ENCODE data around the gene GABBR2.
"Not testable (repeated sequence)": the region's sequence is repeated elsewhere in the genome, so short reads cannot be mapped to it uniquely, and the experiment has no call there.

Gene GABBR2

DNA sequence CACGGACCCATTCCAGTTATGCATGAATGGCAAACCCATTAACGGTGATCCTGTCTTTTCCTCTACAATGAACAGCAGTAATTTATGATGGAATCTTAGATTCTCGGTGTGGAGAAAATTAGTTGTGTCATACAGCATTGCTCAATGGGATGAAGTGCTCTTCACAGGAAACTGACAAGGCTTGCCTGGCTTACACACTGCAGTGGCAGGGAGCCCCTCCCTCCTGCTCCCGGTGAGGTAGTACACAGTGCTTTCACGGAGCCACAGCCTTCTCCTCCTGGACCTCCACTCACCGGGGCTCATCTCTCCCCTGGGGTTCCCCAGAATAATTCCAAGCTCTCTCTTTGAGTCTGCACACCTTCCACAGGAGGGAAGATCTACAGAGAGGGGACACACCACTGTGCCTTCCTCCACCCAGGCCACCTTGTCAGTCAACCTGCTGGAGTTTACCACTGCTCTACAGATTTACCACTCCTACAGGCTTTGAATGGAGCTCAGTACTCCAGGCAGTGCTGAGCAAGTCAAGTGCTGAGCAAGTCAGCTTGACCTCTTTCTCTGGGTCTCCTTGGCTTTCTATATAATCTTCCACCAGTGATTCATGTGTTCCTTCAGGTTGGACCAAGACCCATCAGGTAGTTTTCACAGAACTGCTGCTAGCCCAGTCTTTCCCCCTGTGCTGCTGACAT lies 394.2 kb downstream of the GABBR2 start:
- no peak for DNase-seq

DNA sequence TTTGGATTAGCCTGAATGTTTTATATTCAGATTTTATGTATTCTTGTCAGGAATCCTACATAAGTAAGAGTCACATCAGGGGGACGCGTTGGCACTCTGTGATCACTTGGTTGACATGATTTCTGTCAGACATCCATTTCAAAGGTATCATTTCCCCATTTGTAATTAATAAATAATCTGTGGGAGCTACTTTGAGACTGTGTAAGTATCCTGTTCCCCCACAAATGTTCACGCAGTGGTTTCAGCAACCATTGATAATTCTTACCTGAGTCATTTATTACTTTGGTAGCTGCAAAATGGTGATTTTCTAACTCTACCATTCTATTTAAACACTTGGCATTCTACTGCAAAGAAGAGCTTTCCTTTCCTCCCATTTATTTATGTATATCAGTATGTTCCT lies 396.4 kb downstream of the GABBR2 start:
- no peak for DNase-seq

DNA sequence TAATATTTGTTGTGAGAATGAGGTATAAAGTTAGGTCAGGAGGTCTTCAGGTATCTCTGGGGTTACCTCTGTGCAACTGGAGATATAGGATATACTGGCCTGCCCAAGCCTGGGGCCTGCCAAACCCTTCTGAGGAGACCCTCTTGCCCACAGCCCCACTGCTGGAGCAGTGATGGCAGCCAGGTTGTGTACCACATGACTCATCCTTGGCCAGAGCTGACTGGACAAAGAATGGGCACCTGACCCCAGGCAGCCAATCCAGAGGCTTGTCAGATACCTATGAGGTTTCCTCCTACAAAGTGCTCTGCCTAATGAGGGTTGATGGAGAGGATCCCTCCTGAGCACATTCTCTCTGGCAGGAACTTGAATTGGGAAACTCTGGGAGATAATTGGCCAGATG lies 397.2 kb downstream of the GABBR2 start:
- no peak for DNase-seq

DNA sequence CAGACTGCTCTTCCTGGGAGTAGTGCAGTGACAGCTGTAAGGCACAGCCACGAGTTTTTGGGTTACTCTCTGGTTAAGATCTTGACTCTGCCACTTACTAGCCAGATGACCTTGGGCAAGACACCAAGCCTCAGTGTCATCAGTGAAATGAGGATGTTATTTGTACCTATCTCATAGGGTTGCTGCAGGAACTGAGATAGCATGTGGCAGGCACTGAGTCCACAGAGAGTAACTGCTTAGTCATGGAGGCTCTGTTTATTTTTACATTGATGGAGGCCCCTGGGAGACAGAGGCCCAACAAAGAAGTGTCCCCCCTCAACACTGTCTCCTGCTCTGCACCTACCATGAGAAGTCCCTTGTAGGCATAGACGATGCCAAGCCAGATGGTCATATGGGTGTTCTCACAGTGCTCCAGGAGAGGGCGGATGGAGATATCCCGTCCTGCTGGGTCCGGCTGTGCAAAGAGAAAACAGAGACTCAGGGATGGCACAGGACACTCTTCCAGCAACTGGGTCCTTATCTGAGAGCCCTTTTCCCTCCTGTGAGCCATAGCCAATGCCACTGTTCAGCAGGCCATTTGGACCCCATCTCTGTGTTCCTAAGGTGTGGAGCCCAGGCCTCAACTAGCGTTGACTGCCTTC lies 397.9 kb downstream of the GABBR2 start:
- no peak for DNase-seq

DNA sequence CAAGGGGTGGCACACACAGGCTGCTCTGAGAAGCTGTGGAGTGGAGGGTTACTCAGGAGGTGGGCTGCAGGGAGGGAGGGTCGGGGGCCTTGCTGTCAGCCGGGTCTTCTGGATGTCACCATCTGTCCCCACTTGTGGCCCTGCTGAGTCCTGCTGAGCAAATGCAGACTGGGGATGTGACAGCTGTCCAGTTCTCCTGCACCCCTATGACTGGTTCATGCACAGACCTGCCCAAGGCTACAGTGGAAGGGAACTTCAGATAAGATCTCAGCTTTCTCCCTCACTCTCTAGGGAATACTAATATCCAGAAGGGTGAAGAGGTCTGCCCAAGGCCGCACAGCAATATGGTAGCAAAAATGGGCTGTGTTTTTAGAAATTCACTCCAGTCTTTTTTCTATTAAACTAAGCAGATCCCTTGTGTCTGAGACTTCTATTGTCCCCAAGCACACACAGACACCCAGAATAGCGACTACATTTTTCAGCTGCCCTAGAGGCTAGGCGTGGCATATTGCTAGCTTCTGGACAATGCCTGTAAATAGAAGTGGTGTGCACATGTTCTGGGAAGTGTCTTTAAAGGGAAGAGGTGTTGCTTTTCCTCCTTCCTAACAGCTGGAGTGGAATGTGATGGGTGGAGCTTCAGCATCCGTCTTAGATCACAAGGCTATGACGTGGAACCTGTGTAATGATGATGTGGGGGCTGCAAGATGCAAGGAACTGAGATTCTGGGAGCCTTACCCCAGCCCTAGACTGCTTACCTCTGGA lies 402.2 kb downstream of the GABBR2 start:
- no peak for DNase-seq

DNA sequence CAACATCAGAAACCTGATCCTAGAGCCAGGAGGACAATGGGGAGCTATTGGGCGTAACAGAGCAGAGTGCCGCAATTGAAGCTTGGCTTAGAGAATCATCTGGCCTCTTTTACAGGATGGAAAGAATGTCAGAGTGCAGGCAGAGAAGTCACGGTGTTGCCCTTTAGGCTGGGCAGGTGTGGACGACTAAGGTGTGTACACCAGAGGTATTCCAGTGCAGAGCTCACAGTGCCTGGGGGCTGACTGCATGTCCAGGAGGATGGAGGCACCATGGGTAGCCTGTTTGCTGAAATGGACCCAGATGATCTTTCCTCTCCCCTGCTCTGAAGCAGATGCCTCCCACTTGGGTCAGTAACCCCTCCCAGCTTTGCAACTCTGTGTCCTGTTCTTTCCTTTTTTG lies 404.4 kb downstream of the GABBR2 start:
- DNase-seq = no peak

DNA sequence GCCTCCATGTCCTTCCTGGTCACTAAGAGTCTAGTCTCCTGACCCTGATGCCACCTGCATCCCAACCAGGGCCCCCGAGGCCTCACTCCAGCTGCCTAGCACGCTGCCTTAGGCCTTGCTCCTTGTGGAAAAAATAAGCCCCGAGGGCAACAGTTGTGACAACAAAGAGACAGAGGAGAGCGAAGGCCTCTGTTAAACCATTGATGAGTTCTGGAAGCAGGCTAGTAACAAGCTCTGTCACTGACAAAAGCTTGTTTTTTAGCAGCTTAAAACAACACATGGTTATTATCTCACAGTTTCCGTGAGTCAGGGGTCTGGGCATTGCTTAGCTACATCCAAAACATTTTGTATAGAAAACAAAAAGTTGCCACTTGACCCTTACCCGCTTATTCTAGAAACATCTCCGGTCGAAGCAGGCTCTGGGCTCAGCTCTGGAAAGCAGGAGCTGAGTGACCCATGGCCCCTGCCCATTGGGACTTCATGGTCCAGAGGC lies 405.1 kb downstream of the GABBR2 start:
- no peak for DNase-seq

DNA sequence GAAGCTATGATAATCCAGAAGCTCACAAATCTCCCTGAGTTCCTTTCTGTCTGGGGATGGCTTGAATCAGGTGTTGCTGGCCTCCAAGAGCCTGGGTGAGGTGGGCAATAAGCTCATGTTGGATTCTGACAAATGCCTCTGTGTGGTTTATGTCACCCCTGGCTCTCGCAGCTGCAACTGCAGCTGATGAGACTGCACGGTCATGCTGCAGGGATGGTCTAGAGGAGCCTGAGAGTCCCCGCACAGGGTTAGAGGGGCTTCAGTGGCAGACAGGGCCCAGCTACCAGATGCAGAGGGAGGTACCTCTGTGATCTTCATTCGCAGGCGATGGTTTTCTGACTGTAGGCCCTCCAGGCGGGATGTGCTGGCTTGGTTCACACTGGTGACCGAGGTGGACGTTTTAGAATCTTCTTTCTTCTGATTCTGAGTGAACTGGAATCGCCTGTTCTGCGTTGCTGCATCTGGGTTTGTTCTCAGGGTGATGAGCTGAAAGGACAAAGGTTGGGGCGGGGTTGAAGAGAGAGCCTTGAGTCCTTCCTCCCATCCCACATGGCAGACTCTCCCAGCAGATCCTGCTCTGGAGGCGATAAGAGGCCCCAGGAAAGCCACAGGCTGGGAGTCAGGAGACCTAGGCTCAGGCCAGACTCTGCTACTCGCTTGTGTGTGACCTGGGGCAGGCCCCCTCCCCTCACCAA lies 405.6 kb downstream of the GABBR2 start:
- no peak for DNase-seq

DNA sequence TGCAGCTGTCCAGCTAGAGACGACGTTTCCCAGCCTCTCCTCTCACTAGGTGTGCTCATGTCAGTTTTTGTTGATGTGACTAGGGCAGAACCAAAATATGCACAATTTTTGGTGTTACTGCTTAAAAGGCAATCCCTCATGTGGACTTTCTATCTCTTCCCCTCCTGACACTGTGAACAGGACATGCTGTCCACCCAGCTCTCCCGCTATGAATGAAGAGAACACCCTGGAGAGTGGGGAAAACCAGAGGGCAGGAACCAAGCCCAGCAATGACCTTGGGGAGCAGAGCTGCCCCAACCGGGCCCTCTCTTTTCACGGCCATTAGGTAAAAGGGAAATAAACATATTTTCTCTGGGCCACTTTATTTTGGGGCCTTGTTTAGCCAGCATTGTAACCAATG lies 406.6 kb downstream of the GABBR2 start:
- no peak for DNase-seq

DNA sequence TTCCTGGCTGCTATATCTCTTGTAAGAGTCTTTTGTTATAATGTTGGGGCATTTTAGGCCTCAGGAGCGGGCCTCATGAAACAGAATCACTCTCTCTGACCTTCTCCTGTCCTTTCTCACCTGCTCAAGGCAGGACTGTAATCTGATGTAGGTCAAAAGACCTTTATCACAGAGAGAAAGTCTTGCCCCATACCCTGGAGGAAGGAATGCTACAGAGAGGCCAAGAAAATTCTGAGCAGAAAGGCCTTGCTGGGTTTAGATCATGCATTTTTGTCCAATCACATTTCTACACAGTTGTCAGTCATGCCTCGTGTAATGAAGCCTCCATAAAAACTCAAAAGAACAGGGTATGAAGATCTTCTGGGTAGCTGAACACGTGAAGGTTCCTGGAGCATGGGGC lies 408.1 kb downstream of the GABBR2 start:
- no peak for DNase-seq

DNA sequence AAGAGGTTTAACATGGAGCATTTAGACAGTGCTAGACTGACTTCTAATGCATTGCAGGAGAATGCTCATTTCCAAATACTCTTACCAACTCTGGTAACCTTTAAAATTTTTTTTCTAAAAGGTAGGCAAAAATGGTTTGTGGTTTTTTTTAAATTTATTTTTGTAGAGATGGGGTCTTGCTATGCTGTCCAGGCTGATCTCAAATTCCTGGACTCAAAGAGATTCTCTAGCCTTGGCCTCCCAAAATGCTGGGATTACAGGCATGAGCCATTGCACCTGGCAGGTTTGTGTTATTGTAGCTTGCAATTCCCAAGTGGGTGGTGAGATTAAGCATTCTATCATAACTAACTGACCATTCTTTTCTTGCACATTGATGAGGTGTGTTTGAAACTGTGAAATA lies 410.3 kb downstream of the GABBR2 start:
- DNase-seq = no peak

DNA sequence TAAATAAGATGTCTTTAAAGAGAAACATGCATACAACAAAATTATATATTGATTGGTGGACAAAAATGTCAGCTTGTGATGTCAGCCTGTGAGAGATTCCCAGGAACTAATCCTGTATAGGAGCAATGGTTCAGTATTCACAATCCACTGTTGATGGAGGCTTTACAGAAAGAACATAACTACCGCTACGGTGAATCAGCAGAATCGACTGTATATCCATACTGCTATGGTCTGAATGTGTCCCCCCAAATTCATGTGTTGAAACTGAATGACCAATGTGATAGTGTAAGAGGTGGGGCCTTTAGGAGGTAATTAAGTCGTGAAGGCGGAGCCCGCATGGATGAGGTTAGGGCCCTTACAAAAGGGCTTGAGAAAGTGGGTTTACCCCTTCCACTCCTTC lies 412.9 kb downstream of the GABBR2 start:
- no peak for DNase-seq

DNA sequence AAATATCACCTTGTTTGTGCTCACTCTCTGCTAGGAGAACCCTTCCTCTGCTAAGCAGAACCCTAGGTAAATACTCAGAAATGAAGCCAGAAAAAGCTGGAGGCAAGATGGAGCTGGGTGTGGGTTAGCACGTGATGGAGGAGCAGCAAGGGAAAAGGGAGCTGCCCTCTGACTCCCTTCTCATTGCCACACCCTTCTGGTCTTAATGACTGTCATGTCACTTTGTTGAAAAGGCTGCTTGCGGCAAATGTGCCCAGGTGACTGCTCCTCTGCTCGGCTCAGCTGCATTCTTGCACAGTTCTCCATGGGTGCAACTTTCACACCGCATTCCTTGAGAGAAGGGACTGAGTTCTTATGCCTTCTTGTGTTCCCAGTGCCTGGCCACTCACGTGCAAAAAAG lies 416.9 kb downstream of the GABBR2 start:
- no peak for DNase-seq

DNA sequence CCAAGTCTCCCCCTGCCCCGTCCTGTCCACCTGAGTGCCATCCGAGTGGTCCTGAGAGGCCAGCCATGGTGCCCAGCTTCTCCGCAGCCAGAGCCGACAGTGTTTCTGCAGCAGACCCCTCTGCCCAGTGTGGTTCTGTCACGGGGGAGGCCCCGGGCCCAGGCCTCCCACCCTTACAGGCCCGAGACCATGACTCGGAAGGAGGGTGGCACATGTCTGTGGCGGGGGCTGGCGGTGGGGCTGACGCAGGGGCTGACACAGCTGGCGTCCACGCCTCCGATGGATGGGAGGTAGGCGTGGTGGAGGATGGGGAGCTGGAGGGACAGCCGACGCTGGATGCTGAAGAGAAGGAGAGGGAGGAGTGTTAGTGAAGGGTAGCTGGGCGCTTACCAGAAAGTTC lies 418.3 kb downstream of the GABBR2 start:
- DNase-seq = no peak

DNA sequence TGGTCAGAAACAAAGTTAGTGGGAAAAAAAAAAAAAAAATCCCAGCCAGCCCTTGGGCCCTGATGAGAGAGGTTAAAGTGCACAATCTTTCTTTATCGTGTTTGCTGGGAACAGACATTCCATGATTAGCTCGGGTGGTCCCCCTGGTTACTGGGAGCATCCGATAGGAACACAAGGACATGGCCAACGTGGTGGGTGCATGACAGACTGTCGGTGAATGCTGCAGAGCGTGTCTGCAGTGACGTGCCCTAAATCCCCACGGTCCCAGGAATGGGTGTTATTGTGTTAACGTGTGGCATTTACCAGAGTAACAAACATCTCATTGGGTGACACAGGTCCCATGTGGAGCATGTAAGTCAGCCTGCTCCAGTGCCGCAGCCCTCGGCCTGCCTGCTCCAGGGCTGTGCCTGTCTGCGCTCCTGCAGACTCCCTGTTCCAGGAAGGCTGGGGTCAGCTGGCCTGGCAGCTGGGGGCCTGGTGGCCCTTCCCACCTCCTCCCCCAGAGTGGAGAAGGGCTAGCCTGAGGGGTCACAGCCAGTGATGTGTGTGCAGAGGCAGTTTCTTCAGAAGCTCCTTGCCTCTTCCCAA lies 419.0 kb downstream of the GABBR2 start:
- DNase-seq = no peak

DNA sequence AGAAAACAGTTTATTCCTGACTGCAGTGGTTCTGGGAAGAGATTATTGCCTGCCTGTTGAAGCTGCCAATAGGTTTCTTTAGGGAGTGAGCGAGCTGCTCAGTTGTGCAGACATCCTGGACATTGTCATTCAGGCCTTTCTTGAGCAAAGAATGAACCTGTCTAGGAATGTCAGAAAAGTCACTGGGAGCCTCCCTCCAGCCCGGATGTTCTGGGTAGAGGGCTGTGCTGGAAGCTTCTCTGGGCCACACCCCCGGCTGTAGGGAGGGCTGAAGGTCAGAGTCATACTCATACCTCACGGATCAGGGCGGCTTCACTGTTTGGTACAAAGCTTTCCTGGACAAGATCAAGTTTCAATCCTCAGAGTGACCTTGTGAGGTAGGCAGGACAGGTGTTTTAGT lies 419.9 kb downstream of the GABBR2 start:
- DNase-seq = no peak

DNA sequence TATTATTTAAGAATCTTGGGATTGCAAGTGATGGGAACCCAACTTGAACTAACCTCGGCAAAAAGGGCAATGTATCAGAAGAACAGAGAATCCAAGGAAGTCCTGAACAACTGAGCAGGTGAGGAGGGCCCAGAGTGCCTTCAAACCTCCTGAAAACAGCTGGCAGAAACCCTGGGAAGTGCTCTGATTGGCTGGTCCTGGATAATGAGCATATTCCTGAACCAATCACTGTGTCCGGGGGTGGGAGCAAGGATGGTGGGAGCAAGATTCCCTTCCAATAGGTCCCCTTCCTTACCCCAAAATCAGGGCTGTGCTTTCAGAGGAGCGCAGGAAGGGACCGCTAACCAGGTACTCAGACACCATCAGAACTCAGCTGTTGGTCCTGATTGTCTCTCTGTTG lies 421.4 kb downstream of the GABBR2 start:
- DNase-seq = no peak

DNA sequence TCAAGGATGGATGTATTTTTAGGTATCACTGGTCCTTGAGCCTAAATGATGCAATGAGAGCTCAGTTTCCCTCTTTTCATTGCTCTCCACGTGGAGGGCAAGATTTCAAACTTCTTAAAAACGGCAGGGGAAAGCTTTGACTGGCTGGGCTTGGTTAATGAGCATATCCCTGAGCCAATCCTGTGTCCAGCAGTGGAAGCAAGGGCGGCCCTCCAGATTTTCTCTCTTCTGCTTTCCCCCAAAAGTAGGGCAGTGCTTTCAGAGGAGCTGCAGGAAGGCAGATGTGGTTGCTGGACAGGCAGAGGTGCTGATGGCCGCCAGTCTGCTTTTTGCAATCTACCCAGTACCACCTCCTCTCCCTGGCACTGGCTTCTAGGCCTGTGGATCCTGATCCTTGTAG lies 423.3 kb downstream of the GABBR2 start:
- DNase-seq = no peak

DNA sequence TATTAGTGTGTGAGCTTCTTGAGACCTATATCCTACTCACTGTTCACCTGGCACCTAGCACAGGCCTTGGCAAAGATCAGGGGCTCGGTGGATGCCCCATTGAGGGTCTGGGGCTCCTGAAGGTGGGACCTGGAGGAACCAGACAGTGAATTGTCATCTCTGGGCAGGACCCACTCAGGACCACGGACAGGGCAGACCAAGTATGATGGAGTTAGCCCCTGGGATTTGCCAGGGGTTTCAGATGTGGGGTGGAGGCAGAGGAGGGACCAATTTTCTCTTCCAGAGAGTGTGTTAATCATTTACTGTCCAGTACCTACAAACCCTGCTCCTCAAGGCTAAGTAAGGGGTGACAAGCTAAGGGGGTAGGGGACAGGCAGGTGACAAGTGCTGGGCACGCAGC lies 424.0 kb downstream of the GABBR2 start:
- no peak for DNase-seq

DNA sequence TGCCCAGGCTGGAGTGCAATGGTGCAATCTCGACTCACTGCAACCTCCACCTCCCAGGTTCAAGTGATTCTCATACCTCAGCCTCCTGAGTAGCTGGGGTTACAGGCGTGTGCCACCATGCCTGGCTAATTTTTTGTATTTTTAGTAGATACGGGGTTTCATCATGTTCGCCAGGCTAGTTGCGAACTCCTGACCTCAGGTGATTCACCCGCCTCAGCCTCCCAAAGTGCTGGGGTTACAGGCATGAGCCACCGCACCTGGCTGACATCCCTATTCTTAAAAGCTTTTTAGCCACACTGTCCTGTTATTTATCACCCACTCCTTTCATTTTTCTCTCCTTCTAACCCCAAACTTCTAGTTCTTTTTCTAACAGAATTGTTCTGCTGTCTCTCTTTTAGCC lies 425.6 kb downstream of the GABBR2 start:
- DNase-seq = not testable (repeated sequence)

DNA sequence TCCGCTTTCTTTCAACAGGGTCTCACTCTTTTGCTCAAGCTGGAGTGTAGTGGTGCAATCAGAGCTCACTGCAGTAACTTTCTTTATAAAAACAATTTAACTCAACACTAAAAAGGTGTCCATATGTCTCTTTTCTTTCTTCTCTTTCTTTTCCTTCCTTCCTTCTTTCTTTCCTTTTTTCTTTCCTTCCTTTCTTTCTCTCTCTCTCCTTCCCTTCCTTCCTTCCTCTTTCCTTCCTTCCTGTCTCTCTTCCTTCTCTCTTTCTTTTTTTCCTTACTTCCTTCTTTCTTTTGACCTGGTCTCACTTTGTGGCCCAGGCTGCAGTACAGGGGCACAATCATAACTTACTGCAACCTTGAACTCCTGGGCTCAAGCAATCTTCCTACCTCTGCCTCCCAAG lies 427.5 kb downstream of the GABBR2 start:
- DNase-seq = no peak

DNA sequence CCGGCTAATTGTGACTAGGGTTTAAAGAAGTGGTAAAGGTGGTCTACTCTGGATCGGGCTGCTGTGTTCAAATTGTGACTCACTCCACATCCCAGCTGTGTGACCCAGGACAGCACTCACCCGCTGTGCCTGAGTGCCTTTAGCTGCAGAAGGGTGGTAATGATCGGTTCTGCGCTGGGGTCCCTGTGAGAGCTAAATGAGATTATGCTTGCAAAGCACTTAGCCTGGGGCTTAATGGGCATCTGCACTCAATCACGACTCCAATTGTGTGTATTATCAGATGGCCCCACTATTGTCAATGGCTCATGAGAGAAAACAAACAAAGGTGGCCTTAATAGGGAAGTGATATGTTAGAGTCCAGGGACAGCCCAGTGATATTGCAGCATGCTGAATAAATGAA lies 428.2 kb downstream of the GABBR2 start:
- no peak for DNase-seq

DNA sequence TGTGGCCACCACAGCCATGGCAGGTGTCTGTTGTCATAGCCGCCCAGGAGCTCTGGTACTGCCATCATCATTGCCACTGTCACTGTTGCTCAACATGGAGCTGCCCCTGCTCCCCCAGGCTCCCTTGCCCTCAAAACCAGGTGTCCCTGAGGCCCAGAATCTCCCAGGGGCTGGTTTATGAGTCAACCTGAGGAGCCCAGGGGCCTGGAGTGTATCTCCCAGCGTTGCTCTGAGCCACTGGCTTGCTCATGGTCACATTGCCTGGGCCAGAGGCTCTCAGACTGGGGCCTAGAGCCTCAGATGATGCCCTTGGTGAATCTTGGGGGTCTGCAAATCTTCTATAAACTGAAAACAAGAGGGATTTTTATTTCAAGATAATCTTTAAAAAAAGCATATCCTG lies 428.6 kb downstream of the GABBR2 start:
- no peak for DNase-seq
